GM21717 (cell line): ENCODE data around the gene TMEM221.
A peak's percentile ranks its signal among the peaks of the same experiment; 100 is the strongest.

ENCODE experiments used
- ATAC-seq: cut with Tn5 transposase; IDR thresholded peaks from one replicate; pipeline ENCODE4 v1.9.1; 2021; ENCODE audit warnings: mild to moderate bottlenecking, moderate library complexity; ENCODE audit not compliant: unreplicated experiment

TMEM221 gene

DNA sequence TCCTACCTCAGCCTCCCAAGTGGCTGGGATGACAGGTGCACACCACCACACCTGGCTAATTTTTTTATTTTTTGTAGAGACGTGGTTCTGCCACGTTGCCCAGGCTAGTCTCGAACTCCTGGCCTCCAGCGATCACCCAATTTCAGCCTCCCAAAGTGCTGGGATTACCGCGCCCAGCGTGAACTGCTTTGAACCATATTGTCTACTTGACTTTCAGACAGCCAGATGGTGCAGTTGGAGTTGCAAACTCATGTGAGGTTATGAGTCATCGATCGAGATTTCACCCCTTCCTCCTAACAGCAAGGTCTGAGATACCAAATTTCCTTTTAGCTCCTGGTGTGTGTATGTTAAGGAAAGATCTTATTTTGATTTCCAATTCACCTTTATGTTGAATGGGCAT, 24.6 kb upstream of the TMEM221 start:
- no peak for ATAC-seq

DNA sequence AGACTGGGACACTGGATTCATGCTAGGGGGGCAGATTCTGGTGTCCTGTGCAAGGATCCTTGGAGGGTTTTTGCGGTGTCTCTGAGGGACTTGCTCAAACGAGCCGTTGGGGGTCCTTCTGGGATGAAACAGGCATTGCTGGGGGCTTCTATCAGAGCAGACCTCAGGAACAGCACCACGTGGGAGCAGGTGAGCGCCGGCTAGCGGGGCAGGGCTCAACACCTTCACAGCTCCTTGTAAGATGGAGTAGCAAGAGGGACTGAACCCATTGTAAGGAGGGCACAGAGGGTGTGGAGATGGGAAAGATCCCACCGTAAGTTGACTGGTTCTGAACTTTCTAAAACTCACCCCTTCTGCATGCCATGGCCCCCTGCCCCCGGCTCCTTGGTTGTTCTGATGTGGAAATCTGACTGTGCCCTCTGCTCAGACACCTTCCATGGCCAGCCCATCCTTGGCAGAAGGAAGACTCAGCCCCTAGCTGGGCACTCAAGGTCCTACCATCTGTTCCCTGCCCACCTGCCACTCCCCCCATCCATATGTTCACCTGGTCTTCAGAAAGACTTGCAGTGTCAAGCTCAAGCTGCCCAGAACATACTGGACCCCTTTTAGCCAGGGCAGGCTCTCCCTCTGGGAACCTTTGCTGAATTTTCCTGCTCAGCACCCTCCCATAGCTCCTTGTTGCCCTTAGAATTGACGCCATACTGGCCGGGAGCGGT, 23.1 kb upstream of the TMEM221 start:
- no peak for ATAC-seq

DNA sequence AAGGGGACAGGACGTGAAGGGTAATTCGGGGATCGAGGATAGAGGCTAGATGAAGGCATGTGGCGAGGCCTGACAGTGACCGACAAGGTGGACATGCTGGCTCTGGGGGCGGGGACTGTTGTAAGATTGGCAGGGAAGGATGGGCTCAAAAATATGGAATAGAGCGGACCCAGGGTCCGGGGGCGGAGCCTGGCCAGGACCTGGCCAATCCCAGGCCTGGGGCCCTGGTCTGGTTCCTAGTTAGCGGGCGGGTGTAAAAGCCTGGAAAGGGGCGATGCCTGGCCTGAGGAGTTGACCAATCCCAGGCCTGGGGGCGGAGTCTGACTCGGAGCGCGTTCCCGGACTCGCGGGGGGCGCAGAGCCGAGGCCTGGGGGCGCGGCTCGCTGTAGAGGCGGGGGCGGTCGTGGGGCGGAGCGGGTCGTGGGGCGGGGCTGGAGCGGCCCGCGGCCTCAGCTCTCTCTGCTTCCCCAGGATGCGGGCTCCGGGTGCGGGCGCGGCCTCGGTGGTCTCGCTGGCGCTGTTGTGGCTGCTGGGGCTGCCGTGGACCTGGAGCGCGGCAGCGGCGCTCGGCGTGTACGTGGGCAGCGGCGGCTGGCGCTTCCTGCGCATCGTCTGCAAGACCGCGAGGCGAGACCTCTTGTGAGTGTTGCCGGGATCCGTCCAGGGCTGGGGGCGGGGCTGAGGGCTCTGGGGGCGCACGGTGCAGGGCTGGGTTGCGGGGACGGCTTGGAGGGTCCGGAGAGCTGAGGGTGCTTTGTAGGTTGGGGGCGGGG, 21.8 kb upstream of the TMEM221 start, which contains the start of gene SLC27A1:
SLC27A1 (plus strand) TSS at position 457 of the 774 bp plus-strand sequence; CDS start at position 474, 17 bp downstream.
- ATAC-seq = peak; percentile 82

DNA sequence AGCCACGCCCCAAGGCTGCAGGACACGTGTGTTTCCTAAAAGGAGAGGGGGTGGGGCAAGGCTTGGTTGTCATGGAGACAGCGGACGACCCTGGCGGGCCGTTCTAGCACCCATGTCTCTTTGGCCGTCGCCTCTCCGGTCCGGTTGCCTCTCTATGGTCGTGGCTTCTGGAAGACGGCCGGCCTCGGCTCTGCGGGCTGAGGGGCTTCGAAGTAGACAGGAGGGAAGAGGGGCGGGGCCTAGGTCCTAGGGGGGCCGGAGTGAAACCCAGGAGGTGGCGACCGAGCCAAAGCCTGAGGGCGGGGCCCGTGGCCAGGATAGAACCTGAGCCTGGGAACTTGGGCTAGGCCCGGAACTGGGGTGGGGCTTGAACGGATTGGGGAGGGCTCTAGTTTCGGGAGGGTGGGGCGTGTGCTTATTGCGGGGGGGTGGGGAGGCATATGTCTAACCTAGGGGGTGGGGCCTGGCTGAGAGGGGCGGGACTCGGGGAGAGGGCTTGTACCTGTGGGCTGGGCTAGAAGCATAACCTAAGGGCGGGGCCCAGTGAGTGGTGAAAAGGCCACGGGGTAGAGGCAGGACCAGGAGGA, 21.1 kb upstream of the TMEM221 start:
- peak; percentile 50 for ATAC-seq

DNA sequence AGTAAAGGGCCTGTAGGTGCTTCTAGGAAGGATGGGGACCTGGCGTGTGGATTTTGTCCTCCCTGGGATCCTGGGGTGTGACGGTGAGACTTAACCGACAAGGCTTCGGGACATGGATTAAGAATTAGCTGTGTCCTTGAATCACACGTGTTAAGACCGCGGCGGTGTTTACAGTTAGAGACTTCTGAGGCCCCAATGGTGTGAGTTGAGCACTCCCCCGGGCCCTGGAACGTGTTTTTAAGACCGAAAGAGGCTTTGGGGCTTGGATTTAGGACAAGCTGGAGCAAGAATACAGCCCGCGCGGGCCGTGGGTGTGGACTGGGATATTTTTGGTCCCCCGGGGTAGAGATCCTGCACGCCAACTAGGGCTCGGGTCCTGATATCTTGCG, 20.6 kb upstream of the TMEM221 start:
- ATAC-seq = no peak

DNA sequence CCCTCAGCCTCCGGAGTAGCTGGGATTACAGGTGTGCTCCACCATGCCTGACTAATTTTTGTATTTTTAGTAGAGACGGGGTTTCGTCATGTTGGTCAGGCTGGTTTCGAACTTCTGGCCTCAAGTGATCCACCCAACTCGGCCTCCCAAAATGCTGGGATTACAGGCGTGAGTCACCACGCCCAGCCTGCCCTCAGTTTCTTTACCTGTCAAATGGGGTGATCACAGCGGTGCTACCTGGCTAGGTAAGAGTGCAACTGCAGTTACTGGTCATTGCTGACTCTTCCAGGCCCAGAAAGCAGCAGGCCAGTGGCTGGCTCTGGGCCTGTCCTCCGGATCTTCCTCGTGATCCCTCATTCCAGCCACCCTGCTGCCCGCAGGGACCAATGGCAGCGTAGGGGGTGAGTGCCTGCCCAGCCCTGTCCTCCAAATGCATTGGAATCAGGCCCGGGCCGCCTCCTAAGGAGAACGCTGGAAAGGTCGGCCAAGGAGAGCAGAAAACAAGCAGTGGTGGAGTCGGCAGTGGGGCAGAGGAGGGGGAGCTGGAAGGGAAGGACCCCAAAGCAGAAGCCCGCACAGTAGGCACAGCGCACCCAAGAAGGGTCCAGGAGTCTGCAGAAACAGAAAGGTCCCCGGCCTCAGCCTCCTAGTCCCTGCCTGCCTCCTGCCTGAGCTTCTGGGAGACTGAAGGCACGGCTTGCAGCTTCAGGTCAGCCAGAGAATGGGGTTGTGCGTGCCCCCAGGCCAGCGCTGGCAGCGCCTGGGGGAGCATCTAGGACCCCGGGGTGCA, 20.0 kb upstream of the TMEM221 start:
- ATAC-seq = no peak

DNA sequence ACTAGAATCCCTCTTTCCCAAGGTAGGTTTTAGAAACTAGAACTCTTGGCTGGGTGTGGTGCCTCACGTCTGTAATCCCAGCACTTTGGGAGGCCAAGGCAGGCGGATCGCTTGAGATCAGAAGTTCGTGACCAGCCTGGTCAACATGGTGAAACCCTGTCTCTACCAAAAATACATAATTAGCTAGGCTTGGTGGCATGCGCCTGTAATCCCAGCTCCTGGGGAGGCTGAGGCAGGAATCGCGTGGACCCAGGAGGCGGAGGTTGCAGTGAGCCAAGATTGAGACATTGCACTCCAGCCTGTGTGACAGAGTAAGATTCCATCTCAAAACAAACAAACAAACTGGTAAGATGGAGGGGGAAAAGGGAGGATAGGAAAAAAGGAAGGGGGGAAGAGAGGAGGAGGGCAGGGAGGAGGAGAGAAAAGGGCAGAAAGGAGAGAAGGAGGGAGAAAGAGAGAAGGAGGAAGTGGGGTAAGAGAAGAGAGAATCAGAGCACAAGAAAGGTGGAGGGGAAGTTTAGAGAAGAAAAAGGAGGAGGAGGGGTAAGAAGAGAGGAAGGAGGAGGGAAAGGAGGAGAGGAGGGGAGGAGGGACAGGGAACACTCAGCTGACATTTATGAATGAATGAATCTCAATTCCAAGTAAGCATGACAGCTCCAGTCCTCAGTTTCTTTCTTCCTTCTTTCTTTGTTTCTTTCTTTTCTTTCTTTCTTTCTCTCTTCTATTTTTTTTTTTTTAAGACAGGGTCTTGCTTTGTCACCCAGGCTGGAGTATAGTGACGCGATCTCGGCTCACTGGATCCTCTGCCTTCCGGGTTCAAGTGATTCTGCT, 19.2 kb upstream of the TMEM221 start:
- ATAC-seq = no peak

DNA sequence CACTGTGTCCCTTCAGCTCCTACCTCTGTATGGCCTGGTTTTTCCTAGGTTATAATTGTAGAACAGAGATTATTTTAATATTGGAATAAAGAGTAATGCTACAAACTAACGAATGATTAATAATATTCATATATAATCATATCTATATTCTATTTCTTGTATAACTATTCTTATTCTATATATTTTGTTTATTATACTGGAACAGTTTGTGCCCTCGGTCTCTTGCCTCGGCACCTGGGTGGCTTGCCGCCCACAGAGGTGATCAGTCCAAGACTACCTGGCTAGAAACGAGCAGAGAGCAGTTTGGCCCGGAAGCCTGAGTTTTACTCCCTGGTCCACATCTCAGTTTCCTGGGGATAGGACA, 18.0 kb upstream of the TMEM221 start:
- ATAC-seq = no peak

DNA sequence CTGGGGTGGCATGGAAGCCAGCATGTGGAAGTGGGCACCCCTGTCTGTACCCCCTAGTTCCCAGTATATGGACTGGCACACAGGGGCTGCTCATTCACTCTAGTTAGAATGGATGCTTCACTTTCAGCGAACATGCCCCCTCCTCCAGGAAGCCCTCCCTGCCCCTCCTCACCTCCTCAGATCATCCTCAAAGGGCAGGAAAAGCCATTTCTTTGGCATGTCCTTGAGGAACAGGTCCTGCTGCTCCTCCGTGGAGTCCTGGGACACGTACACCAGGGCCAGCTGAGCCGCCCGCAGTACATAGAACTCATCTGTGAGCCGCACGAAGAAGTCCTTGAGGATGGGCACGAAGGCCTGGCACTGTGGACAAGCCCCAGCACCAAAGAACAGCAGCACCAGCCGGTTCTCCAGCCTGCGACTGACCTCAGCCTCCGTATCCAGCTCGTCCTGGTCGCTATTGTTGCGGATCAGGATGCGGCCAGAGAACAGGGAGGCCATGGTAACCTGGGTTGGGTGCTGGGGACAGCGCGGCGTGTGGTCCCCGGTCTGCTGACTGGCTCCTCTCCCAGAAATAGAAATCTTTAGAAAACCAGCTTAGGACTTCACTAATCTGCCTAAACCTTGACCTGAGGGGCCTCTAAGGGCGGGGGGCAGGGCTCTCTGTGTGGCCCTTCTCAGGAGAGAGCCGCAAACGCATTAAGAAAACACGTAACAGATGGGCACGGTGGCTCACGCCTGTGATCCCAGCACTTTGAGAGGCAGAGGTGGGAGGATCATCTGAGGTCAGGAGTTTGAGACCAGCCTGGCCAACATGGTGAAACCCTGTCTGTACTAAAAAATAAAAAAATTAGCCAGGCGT, 12.1 kb upstream of the TMEM221 start, which contains the start of gene NXNL1:
NXNL1 (minus strand) TSS at position 555 of the 859 bp plus-strand sequence; CDS start at position 498, 57 bp downstream.
- ATAC-seq = no peak

DNA sequence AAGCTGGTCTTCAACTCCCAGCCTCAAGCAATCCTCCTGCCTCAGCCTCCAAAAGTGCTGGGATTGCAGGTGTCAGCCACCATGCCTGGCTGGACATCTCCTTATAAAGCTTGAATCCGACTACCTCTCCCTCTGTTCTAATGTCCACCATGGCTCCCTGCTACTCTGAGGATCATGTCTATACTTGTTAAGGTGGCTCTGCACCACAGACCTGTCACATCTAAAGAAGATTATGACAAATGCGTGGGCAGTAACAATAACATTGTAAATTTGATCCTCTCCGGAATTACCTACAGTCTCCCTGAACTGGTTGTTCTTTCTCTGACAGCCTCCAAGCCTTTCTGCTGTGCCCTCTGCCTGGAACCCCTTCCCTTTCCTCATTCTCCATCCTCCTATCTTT, 10.5 kb upstream of the TMEM221 start:
- ATAC-seq = no peak

DNA sequence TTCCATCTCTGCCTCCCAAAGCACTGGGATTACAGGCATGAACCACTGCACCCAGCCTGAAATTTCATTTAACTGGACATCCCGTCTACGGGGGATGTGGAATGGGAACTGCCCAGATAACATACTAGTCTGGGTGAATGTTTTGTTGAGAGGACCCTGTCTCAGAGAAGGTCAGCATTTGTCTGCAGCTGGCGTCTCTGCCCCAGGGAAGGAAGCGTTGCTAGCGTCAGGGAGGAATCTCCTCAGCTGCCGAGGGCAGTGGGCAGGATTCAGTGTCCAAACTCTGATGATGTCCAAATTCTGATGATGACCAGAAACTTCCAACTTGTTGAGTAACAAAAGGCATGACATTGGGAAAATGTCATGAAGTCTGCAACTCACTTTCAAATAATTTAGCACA, 9.1 kb upstream of the TMEM221 start:
- ATAC-seq = no peak

DNA sequence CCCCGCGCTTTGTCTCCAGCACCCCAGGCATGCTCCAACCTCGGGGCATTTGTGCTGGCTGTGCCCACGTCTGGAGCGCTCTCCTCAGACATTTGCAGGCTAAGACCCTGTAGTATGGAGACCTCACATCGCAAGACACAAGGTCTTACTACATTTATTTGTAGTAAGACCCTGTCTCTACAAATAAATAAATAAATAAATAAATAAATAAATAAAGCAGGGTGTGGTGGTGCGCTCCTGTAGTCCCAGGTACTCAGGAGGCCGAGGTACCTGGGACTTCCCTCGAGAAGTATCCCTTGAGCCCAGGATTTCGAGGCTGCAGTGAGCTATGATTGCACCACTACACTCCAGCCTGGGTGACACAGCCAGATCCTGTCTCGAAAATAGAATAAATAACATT, 7.7 kb upstream of the TMEM221 start:
- ATAC-seq = no peak

DNA sequence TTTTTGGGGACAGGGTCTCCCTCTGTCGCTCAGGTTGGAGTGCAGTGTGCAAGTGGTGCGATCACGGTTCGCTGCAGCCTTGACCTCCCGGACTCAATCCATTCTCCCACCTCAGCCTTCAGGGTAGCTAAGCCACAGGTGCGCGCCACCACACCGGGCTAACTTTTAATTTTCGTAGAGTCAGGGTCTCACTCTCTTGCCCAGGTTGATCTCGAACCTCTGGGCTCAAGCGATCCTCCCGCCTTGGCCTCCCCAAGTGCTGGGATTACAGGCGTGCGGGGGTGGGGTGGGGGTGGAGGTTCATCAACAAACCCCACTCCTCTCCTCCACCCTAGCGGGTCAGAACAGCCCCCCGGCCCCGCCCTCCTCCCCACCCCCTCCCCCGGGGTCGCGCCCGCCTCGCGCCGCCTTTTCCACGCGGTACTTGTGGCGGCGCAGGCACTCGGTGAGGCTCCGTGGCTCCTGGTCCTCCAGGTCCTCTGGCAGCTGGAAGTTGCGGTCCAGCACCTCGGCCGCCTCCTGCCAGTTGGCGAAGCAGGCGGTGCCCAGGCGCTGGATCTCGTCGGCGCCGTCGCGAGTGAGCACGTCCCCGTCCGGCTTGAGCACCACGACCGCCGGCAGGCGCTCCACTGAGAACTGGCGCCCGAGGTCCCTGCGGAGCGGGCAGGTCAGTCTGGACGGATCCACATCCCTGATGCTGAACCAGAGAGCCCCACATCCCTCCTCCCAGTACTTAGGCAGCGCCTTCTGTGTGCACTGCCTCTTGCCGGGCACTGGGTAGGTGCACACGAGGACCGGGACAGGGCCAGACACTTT, 7.0 kb upstream of the TMEM221 start:
- no peak for ATAC-seq

DNA sequence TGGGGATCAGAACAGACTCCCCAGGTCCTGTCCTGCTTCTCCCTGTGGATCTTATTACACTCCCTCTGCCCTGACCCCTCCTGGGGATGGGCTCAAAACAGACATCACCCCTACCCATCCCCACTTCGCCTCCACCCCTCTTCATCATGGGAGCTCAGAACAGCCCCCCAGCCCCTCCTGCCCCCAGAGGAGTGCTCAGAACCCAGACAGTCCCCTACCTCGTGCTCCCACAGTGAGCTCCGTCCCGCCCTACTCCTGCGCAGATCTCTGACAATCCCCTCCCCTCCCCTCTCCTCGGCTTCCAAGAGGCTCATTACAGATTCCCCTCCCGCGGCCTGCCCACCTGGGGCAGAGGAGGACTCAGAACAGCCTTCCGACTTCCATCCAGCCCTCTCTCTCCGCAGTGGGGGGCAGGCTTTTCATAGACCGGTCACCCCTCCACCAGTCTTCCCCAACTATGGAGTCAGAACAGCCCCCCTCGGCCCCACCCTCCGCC, 6.2 kb upstream of the TMEM221 start:
- no peak for ATAC-seq

DNA sequence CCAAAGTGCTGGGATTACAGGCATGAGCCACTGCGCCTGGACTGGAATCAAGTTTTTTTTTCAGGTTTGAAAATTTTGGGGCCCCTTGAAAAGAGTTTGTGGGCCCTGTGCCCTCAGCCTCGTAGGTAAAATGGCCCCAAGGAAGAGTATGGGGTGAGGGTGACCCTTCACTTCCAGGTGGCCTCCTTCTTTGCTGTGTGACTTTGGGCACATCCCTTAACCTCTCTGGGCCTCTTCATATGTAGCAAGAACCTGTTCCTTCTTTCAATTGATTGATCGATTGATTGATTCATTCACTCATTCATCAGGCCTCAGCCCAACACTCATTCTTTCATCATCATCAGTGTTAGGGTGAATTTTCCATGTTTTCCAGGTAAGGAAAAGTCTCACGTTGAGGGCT, 3.4 kb upstream of the TMEM221 start:
- no peak for ATAC-seq

DNA sequence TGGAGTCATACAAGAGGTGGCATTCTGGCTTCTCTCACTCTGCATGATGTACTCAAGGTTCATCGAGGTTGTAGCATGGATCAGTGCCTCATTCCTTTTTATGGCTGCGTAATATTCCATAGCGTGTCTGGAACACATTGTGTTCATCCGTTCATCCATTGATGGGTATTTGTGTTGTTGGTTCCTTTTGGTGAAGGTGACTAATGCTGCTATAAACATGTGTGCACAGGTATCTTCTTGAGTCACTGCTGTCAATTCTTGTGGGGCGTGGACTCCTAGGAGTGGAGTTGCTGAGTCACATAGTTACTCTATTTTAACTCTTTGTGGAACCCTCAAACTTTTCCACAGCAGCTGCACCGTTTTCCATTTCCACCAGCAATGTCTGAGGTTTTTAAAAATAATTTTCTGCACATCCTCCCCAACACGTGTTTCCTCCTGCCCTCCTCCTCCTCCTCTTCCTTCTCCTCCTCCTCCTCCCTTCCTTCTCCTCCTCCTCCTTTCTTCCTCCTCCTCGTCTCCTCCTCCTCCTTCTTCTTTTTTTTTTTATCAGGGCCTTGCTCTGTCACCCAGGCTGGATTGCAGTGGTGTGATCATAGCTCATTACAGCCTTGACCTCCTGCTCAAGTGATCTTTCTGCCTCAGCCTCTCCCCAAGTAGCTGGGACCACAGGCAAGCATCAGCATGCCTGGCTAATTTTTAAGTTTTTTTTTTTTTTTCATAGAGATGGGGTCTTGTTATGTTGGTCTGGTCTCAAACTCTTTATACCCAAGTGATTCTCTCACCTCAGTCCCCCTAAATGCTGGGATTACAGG, 2.0 kb upstream of the TMEM221 start:
- ATAC-seq = no peak

DNA sequence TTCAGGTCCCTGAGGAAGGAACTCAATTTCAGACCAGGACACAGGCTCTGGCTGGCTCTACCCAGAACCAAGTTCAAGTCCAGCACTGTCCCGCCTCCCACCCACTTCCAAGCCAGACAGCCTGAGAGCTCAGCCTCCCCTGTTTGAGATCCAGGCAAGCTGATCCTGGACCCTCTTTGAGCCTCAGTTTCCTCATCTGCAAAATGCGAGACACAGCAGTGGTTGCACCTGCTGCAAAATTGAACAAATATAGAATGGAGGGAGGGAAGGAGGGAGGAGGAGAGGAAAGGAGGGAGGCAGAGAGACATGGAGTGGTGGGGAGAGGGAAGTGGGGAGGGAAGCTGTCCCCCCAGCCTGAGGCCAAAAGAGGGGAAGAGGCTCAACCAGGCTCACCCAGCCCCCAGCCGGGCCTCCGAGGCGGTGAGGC, 751 bp downstream of the TMEM221 start:
- no peak for ATAC-seq
